OCI-LY7 (cell line): Measurements from ENCODE around the gene ZKSCAN4.

ENCODE experiments used
- EZH2phosphoT487 ChIP-seq: fragments of 200-600 bp; sonication (generic); IDR thresholded peaks from 2 replicates; pipeline ENCODE4 v1.6.1; 2018; ENCODE audit warnings: low read depth, borderline replicate concordance, mild to moderate bottlenecking, mixed run types, antibody characterized with exemption, low read length, moderate library complexity, mixed read lengths
- TF ChIP-seq, protein P1 (sequence below): fragments of 200-600 bp; sonication (generic); conservative IDR thresholded peaks from 2 replicates; pipeline ENCODE4 v1.5.1; 2014; ENCODE audit warnings: mild to moderate bottlenecking, antibody characterized with exemption, low read length, moderate library complexity, mixed read lengths

DNA sequence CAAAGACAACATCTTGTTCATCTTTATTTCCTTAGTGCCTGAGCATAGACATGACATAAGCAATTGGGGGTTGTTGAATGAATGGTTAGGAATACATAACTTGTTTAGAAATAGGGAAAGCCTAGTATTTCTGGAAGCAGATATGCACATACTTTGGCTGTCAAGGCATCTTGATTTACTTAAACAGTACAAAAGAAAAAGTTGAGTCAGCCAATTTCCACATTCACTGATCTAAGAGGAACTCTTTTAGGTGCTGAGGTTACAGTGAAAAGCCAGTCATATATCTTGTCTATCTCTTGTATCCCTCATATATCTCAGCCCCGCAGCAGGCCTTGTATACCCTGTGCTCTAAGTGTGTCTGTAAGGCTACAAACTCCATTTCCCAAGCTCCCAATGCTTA lies 11.6 kb downstream of the ZKSCAN4 start:
- TF ChIP-seq, protein P1, sequence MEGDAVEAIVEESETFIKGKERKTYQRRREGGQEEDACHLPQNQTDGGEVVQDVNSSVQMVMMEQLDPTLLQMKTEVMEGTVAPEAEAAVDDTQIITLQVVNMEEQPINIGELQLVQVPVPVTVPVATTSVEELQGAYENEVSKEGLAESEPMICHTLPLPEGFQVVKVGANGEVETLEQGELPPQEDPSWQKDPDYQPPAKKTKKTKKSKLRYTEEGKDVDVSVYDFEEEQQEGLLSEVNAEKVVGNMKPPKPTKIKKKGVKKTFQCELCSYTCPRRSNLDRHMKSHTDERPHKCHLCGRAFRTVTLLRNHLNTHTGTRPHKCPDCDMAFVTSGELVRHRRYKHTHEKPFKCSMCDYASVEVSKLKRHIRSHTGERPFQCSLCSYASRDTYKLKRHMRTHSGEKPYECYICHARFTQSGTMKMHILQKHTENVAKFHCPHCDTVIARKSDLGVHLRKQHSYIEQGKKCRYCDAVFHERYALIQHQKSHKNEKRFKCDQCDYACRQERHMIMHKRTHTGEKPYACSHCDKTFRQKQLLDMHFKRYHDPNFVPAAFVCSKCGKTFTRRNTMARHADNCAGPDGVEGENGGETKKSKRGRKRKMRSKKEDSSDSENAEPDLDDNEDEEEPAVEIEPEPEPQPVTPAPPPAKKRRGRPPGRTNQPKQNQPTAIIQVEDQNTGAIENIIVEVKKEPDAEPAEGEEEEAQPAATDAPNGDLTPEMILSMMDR, result no peak
- no peak for TF ChIP-seq EZH2phosphoT487
